Endothelial cell of umbilical vein (primary cell): ENCODE data around the gene NSUN4. TPM values are rescaled to one million over a fixed set of nuclear protein-coding genes. Genes with fewer than 3 reads are reported as not detected.

Experiments used
- BruUV-seq: library from RNA; stranded (reverse); fragments of 400-500 nt; replicated peaks from 2 replicates; lab custom pipeline; 2021; lab: Mats Ljungman, UMichigan
- CTCF ChIA-PET: fragments of 300-600, 350-600 bp; sonication (Branson Sonifier 250); formaldehyde crosslinking; loops from one replicate; lab custom pipeline; 2021; ENCODE audit warnings: antibody characterized with exemption, inconsistent platforms; lab: Charles Lee
- POLR2A ChIA-PET: fragments of 300-600, 350-600 bp; sonication (Branson Sonifier 250); formaldehyde crosslinking; loops from one replicate; lab custom pipeline; 2021; ENCODE audit warnings: antibody characterized with exemption, inconsistent platforms; lab: Charles Lee
- DNase-seq: peaks from one replicate; pipeline ENCODE4 v3.0.0-alpha.2; 2011; ENCODE audit warnings: low read depth, low spot score
- FAIRE-seq: peaks from 2 replicates; lab custom pipeline; 2011; peaks lifted over from hg19 to GRCh38; lab: Jason Lieb, UNC
- H2AFZ ChIP-seq: 2 replicates; pipeline ENCODE4 v1.6.0; 2012; ENCODE audit warnings: low read depth, low read length, control low read depth, inconsistent platforms
- H3K27ac ChIP-seq: 2 replicates; pipeline ENCODE4 v1.5.1; 2011; ENCODE audit warnings: low read depth, mild to moderate bottlenecking, control low read depth, low read length, moderate library complexity; ENCODE audit not compliant: insufficient read depth
- H3K27me3 ChIP-seq, 2 experiments: 2 replicates each; pipeline versions ENCODE4 v1.6.0 to v1.6.1; 2011; ENCODE audit warnings: low read length in 2 of 2, mixed read lengths in 1 of 2; ENCODE audit not compliant: control insufficient read depth in 2 of 2, insufficient read depth in 2 of 2
- H3K36me3 ChIP-seq, 2 experiments: 2 replicates in 1 of 2; 3 replicates in 1 of 2; pipeline ENCODE4 v1.5.1; 2011; ENCODE audit warnings: low read length in 2 of 2, mild to moderate bottlenecking in 1 of 2, moderate library complexity in 1 of 2; ENCODE audit not compliant: control insufficient read depth in 2 of 2, insufficient read depth in 2 of 2; ENCODE audit errors: extremely low read depth in 1 of 2
- H3K4me1 ChIP-seq: 3 replicates; pipeline ENCODE4 v1.5.1; 2011; ENCODE audit warnings: mild to moderate bottlenecking, low read length; ENCODE audit not compliant: control insufficient read depth, insufficient read depth; ENCODE audit errors: extremely low read depth
- H3K4me2 ChIP-seq: 2 replicates; pipeline ENCODE4 v1.6.1; 2011; ENCODE audit warnings: low read length, control low read depth, mixed read lengths; ENCODE audit not compliant: insufficient read depth
- H3K4me3 ChIP-seq, 3 experiments: fragments of 200-600 bp in 1 of 3; sonication (generic), shearing (Covaris generic) in 1 of 3; replicated peaks in 1 of 3; 2 replicates each; pipeline ENCODE4 v1.5.1; 2011 to 2016; ENCODE audit warnings: control low read depth in 3 of 3, low read length in 3 of 3, mild to moderate bottlenecking in 2 of 3, inconsistent platforms in 1 of 3, low read depth in 1 of 3, moderate library complexity in 1 of 3; ENCODE audit not compliant: insufficient read depth in 1 of 3
- H3K79me2 ChIP-seq: 2 replicates; pipeline ENCODE4 v1.6.0; 2012; ENCODE audit warnings: low read length, inconsistent platforms; ENCODE audit not compliant: control insufficient read depth, insufficient read depth
- H3K9ac ChIP-seq: replicated peaks from 2 replicates; pipeline ENCODE3; 2011; ENCODE audit warnings: low read length, control low read depth; ENCODE audit not compliant: insufficient read depth; ENCODE audit errors: extremely low read depth
- H3K9me1 ChIP-seq: replicated peaks from 3 replicates; pipeline ENCODE4 v1.6.0; 2011; ENCODE audit warnings: mild to moderate bottlenecking, low read length; ENCODE audit not compliant: control insufficient read depth, insufficient read depth; ENCODE audit errors: extremely low read depth
- H3K9me3 ChIP-seq: replicated peaks from 2 replicates; pipeline ENCODE4 v1.5.1; 2012; ENCODE audit warnings: low read length, inconsistent platforms; ENCODE audit not compliant: control insufficient read depth, insufficient read depth
- H4K20me1 ChIP-seq: replicated peaks from 2 replicates; pipeline ENCODE3; 2011; ENCODE audit warnings: mild to moderate bottlenecking, low read length; ENCODE audit not compliant: control insufficient read depth, insufficient read depth; ENCODE audit errors: extremely low read depth
- EZH2 ChIP-seq: IDR thresholded peaks from 2 replicates; pipeline ENCODE4 v1.6.1; 2012; ENCODE audit warnings: borderline replicate concordance, low read depth, mild to moderate bottlenecking, moderate library complexity, low read length, inconsistent platforms; ENCODE audit not compliant: severe bottlenecking
- FOS ChIP-seq: IDR thresholded peaks from 2 replicates; pipeline ENCODE4 v1.6.1; 2011; ENCODE audit warnings: mild to moderate bottlenecking, low read length, moderate library complexity, borderline replicate concordance; ENCODE audit not compliant: insufficient read depth
- GATA2 ChIP-seq: IDR thresholded peaks from 2 replicates; pipeline ENCODE4 v1.7.0; 2011; ENCODE audit warnings: low read depth, mild to moderate bottlenecking, moderate library complexity, mixed read lengths, low read length; ENCODE audit not compliant: insufficient read length, insufficient read depth
- JUN ChIP-seq: IDR thresholded peaks from 2 replicates; pipeline ENCODE4 v1.6.1; 2011; ENCODE audit warnings: borderline replicate concordance, low read depth; ENCODE audit not compliant: insufficient read length, insufficient read depth
- MYC ChIP-seq: IDR thresholded peaks from one replicate; pipeline ENCODE4 v1.6.1; 2011; ENCODE audit warnings: mild to moderate bottlenecking, low read depth, low read length
- POLR2A ChIP-seq: IDR thresholded peaks from 2 replicates; pipeline ENCODE4 v1.6.1; 2012; ENCODE audit warnings: low read depth, mild to moderate bottlenecking, control low read depth, low read length
- POLR2AphosphoS5 ChIP-seq: IDR thresholded peaks from 2 replicates; pipeline ENCODE4 v1.6.1; 2012; ENCODE audit warnings: low read depth, mild to moderate bottlenecking, control low read depth, low read length, moderate library complexity; ENCODE audit not compliant: insufficient read depth
- dilution Hi-C: fragments of 300-500 bp; cut with MboI; formaldehyde crosslinking; loops from one replicate; pipeline ENCODE4 v1.15.0; 2019; ENCODE audit warnings: low sequenced_read_pairs; ENCODE audit not compliant: extremely low pct_ligation_motif_present
- intact Hi-C: fragments of 100-400 bp; cut with micrococcal nuclease; formaldehyde crosslinking; loops from one replicate; pipeline ENCODE4 v1.10.0; 2022
- polyA plus RNA-seq, 4 experiments: library from polyadenylated mRNA; depleted of rRNA in 3 of 4; stranded (reverse) in 3 of 4; unstranded in 1 of 4; fragments of >200 nt; gene quantifications; 2 replicates each; pipeline versions ENCODE4 v1.2.1 to v1.2.3, GENCODE V29; 2011 to 2012; ENCODE audit warnings: missing spikeins in 1 of 4
- total RNA-seq: library from RNA; stranded (reverse); gene quantifications from 2 replicates; pipeline ENCODE4 v1.2.3, GENCODE V29; 2021
- TF ChIP-seq, protein P1 (sequence below), 2 donors: IDR thresholded peaks; 1 replicate in 1 of 2; 2 replicates in 1 of 2; pipeline ENCODE4 v1.5.1; 2011; ENCODE audit warnings: low read length in 2 of 2, mild to moderate bottlenecking in 2 of 2, moderate library complexity in 2 of 2, control low read depth in 1 of 2, inconsistent platforms in 1 of 2, low read depth in 1 of 2; ENCODE audit not compliant: insufficient read depth in 1 of 2; ENCODE audit errors: extremely low read depth in 1 of 2
- TF ChIP-seq, protein P2 (sequence below): IDR thresholded peaks from 2 replicates; pipeline ENCODE4 v1.6.1; 2011; ENCODE audit not compliant: insufficient read depth, insufficient read length

Gene NSUN4
- total and polyA plus RNA-seq, 2 donors (not counting 3 experiments of a cell fraction or from before 2014, with no cell fraction given), result 21.6 to 23.4 TPM

DNA sequence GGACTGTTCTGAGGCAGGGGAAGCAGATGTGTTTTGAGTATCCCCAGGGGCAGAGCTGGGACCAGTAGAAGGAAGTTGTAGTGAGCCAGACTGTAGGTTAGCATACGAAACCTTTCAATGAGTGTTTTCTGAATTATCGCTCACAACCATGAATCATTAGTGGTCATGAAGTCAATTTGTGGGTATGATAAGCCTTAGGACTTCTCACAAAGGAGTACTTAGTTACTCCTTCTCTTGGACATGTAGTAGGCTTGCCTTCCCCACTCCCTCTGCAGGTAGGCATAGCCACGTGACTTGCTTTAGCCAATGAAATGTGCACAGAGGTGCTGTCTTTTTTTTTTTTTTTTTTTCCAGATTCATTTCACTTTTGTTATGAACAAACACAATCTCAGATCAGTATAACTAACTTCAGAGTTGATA is 29.6 kb downstream of the NSUN4 start:
- Histone ChIP-seq H3K9ac (no peak overlapping the region), H3K9me3 (no peaks in the 10 kb centered on the region), H3K36me3 (peaks cover 5 to 9% of the 10 kb centered on the region in 2 experiments), H3K4me2 (no peak overlapping the region), H2AFZ (no peak overlapping the region), H3K9me1 (no peaks in the 10 kb centered on the region), H3K4me1 (no peaks in the 10 kb centered on the region), H3K27me3 (no peaks in the 10 kb centered on the region), H4K20me1 (no peaks in the 10 kb centered on the region), H3K4me3 (no peak overlapping the region), H3K79me2 (no peaks in the 10 kb centered on the region), H3K27ac (no peak overlapping the region)
- intact Hi-C loops, result no loop called here
- dilution Hi-C loops, result no loop called here
- BruUV-seq, result no TSS peak
- DNase-seq (no peak), FAIRE-seq (no peak)
- no peak for TF ChIP-seq POLR2AphosphoS5
- no peak for TF ChIP-seq FOS
- no peak for TF ChIP-seq GATA2
- TF ChIP-seq, protein P1, sequence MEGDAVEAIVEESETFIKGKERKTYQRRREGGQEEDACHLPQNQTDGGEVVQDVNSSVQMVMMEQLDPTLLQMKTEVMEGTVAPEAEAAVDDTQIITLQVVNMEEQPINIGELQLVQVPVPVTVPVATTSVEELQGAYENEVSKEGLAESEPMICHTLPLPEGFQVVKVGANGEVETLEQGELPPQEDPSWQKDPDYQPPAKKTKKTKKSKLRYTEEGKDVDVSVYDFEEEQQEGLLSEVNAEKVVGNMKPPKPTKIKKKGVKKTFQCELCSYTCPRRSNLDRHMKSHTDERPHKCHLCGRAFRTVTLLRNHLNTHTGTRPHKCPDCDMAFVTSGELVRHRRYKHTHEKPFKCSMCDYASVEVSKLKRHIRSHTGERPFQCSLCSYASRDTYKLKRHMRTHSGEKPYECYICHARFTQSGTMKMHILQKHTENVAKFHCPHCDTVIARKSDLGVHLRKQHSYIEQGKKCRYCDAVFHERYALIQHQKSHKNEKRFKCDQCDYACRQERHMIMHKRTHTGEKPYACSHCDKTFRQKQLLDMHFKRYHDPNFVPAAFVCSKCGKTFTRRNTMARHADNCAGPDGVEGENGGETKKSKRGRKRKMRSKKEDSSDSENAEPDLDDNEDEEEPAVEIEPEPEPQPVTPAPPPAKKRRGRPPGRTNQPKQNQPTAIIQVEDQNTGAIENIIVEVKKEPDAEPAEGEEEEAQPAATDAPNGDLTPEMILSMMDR (IDR thresholded peaks at IDR 0.05; ENCODE audit: extremely low read depth in 1 of 2, insufficient read depth in 1 of 2, low read depth in 1 of 2, low read length in 2 of 2), result no peak
- TF ChIP-seq EZH2, result no peak
- no peak for TF ChIP-seq JUN
- TF ChIP-seq MYC, result no peak
- TF ChIP-seq, protein P2, sequence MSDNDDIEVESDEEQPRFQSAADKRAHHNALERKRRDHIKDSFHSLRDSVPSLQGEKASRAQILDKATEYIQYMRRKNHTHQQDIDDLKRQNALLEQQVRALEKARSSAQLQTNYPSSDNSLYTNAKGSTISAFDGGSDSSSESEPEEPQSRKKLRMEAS, result no peak
- no peak for TF ChIP-seq POLR2A
- POLR2A ChIA-PET, result no interaction called here
- CTCF ChIA-PET, result no interaction called here
